NCI-H146 treated with DMSO at 0.1 percent for 48 hours (cell line): Measurements from ENCODE around the gene GJB6.
A peak's percentile ranks its signal among the peaks of the same experiment; 100 is the strongest.

Source experiments
- DNase-seq: peaks from one replicate; lab custom pipeline; 2025; ENCODE audit not compliant: unreplicated experiment; lab: John Stamatoyannopoulos, UW

The GJB6 gene

GRCh38 chr13:20188667-20189553, 43.2 kb downstream of the GJB6 start:
- no peak for DNase-seq

- no peak for DNase-seq
Observed at GRCh38 chr13:20186771-20187170, 45.3 kb downstream of the GJB6 start.

- DNase-seq, result no peak
Observed at GRCh38 chr13:20185366-20186056, 46.6 kb downstream of the GJB6 start.

GRCh38 chr13:20182231-20182846, 49.8 kb downstream of the GJB6 start:
- DNase-seq, result peak; percentile 17

GRCh38 chr13:20181188-20181587, 50.9 kb downstream of the GJB6 start:
- no peak for DNase-seq

GRCh38 chr13:20178156-20178555, 54.0 kb downstream of the GJB6 start:
- no peak for DNase-seq

- no peak for DNase-seq
Observed at GRCh38 chr13:20177049-20177831, 54.9 kb downstream of the GJB6 start.

GRCh38 chr13:20175907-20176652, 56.0 kb downstream of the GJB6 start:
- DNase-seq, result no peak

GRCh38 chr13:20175406-20175794, 56.7 kb downstream of the GJB6 start:
- DNase-seq, result no peak

GRCh38 chr13:20174656-20175405, 57.3 kb downstream of the GJB6 start:
- DNase-seq, result no peak

GRCh38 chr13:20173116-20173746, 58.9 kb downstream of the GJB6 start:
- DNase-seq, result no peak
